HEK293 (cell line): ENCODE measurements around the gene OR4D10.

Source experiments
- CTCF ChIP-seq: fragments of 450-650 bp; formaldehyde crosslinking; IDR thresholded peaks from 2 replicates; pipeline ENCODE4 v1.5.1; 2016; ENCODE audit warnings: missing biosample characterization, missing genetic modification characterization
- TCF7L2 ChIP-seq: IDR thresholded peaks from 2 replicates; pipeline ENCODE4 v1.6.1; 2011; ENCODE audit warnings: low read depth, mild to moderate bottlenecking, inconsistent platforms, low read length, moderate library complexity, borderline replicate concordance
- ZBTB8A ChIP-seq: fragments of 450-650 bp; formaldehyde crosslinking; IDR thresholded peaks from 2 replicates; pipeline ENCODE4 v1.5.1; 2016; ENCODE audit warnings: missing biosample characterization, missing genetic modification characterization
- ZNF112 ChIP-seq: fragments of 450-650 bp; formaldehyde crosslinking; IDR thresholded peaks from 2 replicates; pipeline ENCODE4 v1.5.0; 2017; ENCODE audit warnings: missing biosample characterization, missing genetic modification characterization

- no peak for TF ChIP-seq ZBTB8A (tag by site-specific recombination)
- no peak for TF ChIP-seq CTCF (tag by site-specific recombination)
- no peak for TF ChIP-seq TCF7L2
- no peak for TF ChIP-seq ZNF112
These were observed 47.6 kb downstream of the OR4D10 start for GRCh38 chr11:59520741-59521140.
